ENCODE results near the gene NFKB1. TPM values are rescaled to one million over a fixed set of nuclear protein-coding genes. Genes with fewer than 3 reads are reported as not detected.
"Not testable (repeated sequence)": the region's sequence is repeated elsewhere in the genome, so short reads cannot be mapped to it uniquely, and the experiment has no call there.

NFKB1 gene, protein sequence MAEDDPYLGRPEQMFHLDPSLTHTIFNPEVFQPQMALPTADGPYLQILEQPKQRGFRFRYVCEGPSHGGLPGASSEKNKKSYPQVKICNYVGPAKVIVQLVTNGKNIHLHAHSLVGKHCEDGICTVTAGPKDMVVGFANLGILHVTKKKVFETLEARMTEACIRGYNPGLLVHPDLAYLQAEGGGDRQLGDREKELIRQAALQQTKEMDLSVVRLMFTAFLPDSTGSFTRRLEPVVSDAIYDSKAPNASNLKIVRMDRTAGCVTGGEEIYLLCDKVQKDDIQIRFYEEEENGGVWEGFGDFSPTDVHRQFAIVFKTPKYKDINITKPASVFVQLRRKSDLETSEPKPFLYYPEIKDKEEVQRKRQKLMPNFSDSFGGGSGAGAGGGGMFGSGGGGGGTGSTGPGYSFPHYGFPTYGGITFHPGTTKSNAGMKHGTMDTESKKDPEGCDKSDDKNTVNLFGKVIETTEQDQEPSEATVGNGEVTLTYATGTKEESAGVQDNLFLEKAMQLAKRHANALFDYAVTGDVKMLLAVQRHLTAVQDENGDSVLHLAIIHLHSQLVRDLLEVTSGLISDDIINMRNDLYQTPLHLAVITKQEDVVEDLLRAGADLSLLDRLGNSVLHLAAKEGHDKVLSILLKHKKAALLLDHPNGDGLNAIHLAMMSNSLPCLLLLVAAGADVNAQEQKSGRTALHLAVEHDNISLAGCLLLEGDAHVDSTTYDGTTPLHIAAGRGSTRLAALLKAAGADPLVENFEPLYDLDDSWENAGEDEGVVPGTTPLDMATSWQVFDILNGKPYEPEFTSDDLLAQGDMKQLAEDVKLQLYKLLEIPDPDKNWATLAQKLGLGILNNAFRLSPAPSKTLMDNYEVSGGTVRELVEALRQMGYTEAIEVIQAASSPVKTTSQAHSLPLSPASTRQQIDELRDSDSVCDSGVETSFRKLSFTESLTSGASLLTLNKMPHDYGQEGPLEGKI
- 45.8 TPM for polyA plus RNA-seq (2012; ENCODE audit: insufficient read depth, insufficient read length)

DNA sequence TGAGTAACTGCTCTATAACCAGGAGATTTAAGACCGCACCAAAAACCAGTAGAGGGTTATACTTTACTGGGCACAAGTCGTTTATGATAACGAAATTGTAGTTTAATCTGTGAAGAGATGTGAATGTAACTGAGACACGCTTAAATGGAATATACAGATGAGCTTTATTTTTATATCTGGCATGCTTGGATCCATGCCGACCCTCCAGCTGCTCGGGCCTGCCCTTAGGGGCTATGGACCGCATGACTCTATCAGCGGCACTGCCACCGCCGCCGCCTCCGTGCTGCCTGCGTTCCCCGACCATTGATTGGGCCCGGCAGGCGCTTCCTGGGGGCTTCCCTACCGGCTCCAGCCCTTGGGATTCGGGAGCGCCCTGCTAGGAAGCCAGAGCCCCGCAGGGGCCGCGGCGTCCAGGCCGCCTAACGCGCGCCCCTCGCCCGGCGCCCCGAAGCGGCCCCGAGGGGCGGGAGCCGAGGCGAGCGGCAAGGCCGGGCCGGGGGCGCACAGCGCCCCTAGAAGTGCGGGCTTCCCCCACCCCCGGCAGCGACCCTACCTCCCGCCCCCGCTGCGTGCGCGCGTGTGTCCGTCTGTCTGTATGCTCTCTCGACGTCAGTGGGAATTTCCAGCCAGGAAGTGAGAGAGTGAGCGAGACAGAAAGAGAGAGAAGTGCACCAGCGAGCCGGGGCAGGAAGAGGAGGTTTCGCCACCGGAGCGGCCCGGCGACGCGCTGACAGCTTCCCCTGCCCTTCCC is at the start of gene NFKB1:
Gene NFKB1 (plus strand): TSS at position 664 of the 751 bp plus-strand sequence. CDS start 24,160 bp downstream, outside the sequence.
- peak within 1 kb of the TSS; percentile 88 for H3K4me3 ChIP-seq (ENCODE audit: low read length)
- peak; percentile 56 for DNase-seq (ENCODE audit: low read depth, low spot score)

DNA sequence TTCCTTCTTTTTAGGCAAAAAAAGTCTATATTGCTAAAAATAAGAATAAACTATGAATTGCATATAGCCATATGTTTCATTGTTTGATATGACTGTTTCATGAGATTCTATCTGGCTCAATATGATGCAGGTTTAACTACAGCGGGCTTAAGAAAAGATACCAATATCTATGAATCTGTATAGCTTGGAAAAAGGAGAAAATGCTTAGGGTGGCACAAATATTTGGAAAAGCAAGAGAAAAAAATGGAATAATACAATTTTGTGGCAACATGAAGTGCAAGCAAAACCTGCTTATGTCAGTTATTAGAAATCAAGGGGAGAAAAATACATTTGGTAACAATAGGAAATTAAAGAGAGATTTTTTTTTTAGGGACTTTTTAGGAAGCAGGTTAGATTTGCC is 48.3 kb upstream of the NFKB1 start:
- DNase-seq (ENCODE audit: low read depth, low spot score) = no peak
- no peak overlapping the region for H3K4me3 ChIP-seq (ENCODE audit: low read length)

DNA sequence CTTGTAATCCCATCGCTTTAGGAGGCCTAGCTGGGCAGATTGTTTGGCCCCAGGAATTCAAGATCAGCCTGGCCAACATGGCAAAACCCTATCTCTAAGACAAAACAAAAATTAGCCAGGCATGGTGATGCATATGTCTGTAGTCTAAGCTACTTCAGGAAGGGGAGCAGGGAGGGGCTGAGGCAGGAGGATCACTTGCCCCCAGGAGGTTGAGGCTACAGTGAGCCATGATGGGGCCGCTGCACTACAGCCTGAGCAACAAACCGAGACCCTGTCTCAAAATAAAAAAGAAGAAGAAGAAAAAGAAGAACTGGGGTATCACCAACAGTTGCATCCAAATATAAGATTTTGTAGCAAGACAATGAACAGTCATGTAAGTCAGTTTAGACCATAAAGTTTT is 47.3 kb upstream of the NFKB1 start:
- no peak for DNase-seq (ENCODE audit: low read depth, low spot score)
- no peak overlapping the region for H3K4me3 ChIP-seq (ENCODE audit: low read length)

DNA sequence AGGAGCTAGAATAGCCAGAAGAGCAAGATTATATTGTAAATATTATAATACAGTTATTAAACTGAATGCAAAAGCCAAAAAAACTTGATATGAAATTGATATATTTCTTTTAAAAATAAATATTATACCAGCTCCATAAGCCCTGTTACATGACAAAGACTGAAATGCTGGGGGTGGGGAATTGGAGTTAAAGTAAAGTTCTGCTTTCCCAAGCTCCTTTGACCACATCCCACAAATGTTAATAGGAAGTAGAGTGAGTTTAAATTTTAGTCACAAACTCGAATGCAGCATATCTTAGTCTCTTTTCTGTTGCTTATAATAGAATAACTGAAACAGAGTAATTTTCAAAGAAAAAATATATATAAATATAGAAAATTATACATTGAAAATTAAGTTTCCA is 46.9 kb upstream of the NFKB1 start:
- H3K4me3 ChIP-seq (ENCODE audit: low read length) = no peak overlapping the region
- DNase-seq (ENCODE audit: low read depth, low spot score) = no peak

DNA sequence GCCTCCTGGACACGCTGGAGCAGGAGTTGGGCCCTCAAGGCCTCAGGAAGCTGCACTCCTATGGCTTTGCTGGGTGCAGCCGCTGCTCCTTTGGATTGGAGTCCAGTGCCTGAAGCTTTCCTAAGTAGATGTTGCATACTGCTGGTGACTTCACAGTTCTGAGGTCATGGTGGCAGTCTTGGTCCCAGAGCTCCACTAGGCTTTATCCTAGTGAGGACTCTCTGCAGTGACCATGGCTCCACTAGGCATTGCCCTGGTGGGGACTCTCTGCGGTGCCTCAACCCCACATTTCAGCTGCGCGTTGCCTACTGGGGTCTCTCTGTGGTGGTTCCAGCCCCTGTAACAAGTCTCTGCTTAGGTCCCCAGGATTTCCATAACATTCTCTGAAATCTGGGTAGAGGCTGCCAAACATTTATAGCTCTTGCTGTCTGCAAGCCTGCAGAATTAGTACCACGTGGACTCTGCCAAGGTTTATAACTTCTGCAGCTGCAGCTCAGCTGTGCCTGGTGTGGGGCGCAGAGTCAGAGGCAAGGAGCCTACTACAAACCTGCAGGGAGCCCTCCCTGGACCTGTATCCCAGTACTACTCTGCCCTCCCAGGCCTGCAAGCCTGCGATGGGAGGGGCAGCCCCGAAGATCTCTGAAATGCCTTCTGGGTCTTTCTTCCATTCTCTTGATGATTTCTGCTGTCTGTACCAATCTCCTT is 46.0 kb upstream of the NFKB1 start:
- H3K4me3 ChIP-seq (ENCODE audit: low read length) = no peak overlapping the region
- DNase-seq (ENCODE audit: low read depth, low spot score) = no peak

DNA sequence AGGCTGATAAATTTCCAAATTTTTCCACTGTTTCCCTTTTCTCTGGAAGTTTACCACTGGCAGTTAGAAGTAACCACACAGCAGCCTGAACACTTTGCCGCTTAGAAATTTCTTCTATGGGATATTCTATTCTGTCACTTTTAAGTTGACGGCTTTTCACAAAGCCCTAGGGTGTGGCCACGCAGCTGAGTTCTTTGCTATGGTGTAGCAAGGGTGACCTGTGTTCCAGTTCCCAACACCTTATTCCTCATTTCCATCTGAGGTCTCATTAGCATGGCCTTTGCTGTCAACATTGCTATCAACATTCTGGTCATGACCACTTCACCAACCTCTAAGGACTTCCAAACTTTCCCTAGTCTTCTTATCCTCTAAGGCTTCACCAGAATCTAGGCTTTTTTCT is 45.4 kb upstream of the NFKB1 start:
- no peak for DNase-seq (ENCODE audit: low read depth, low spot score)
- no peak overlapping the region for H3K4me3 ChIP-seq (ENCODE audit: low read length)

DNA sequence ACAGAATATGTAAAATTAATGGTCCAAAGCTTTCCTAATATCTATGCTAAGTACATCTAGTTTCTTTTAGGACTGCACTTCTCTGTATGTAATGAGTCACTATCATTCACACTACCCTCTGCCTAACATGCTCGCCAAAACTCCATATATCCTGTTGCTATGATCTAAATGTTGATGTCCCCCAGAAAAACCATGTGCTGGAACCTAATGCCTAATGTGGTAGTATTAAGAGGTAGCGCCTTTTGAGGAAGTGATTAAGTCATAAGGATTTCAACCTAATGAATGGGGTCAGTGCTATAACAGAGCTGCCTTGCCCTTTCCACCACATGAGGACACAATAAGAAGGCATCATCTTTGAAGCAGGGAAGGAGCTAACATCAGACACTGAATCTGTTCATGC is 34.9 kb upstream of the NFKB1 start:
- DNase-seq (ENCODE audit: low read depth, low spot score) = no peak
- H3K4me3 ChIP-seq (ENCODE audit: low read length) = no peak overlapping the region

DNA sequence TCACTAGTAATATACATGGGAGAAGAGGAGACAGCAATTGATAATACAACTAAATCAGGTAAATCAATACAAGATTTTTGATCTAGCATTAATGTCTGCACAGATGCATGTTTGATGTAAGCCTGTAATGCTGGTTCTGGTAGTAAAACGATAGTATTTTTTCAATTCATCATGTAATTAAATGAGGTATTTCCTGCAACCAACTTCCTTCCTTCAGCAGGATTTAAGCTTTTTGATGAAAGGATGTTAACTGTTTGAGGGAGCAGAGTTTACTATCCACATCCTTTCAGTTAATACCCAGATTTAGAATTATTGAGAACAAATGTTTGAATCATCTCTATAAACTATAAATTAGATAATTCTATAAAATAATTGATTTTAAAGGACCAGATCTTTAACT is 31.4 kb upstream of the NFKB1 start:
- peak; percentile 79 for DNase-seq (ENCODE audit: low read depth, low spot score)
- no peak overlapping the region for H3K4me3 ChIP-seq (ENCODE audit: low read length)

DNA sequence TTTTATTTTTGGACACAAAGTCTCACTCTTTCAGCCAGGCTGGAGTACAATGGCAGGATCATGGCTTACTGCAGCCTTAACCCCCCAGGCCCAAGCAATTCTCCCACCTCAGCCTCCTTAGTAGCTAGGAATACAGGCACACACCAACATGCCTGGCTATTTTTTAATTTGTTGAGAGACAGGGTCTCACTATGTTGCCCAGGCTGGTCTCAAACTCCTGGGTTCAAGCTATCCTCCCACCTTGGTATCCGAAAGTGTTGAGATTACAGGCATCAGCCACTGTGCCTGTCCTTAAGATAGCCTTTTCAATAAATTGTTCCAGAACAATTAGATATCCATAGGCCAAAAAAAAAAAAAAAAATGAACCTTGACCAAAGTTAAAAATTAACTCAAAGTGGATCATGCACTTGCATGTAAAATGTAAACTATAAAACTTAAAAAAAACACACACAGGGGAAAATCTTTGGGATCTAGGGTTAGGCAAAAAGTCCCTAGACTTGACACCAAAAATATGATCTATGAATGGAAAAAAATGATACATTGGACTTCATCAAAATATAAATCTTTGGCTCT is 28.6 kb upstream of the NFKB1 start:
- DNase-seq (ENCODE audit: low read depth, low spot score) = no peak
- no peak overlapping the region for H3K4me3 ChIP-seq (ENCODE audit: low read length)

DNA sequence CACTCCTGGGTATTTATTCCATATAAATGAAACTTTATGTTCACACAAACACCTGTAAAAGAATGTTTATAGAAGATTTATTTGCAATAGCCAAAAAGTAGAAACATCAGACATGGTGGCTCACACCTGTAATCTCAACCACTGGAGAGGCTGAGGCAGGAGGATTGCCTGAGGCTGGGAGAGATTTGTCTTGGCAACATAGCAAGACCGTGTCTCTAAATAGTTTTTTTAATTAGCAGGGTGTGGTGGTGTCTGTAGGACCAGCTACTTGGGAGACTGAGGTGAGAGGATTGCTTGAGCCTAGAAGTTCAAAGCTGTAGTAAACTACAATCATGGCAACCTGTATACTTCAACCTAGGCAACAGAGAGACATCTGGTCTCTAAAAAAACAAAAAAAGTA is 27.7 kb upstream of the NFKB1 start:
- DNase-seq (ENCODE audit: low read depth, low spot score) = no peak

DNA sequence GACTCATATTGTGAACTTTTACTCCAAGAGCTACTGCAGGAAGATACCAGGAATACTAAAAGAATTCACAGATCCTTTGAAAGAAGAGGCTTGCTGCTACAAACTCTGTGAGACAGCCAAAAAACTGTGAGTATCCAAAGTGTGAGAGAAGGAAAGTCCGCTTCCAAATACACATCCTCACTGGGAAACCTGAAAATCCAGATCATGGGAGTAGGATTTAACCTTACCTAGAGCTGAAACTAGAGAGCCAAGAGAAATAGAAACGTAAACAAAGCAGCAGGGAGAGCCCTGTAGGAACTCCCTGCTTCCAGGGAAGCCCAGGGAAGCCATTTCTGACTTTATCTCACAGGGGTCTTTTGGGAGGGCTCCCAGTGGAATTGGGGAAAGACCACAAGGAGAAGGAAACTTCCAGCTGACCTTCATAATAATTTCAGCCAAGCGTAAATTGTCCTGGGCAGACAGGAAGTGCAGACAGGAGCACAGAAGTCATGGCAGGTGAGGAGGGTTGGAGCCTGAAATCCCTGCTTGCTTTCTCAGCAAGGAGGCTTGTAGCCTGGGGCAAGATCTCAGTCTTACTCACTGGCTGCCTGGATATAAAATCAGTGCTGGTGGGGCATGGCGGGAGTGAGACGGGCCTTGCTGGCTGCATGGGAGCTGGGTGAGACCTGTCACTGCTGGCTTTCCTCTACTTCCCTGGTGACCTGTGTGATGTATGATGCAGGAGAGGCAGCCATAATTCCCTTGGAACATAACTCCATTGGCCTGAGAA is 26.2 kb upstream of the NFKB1 start:
- H3K4me3 ChIP-seq (ENCODE audit: low read length) = no peak overlapping the region
- no peak for DNase-seq (ENCODE audit: low read depth, low spot score)

More for the DNA sequence above, 27.7 kb upstream of the NFKB1 start:
- H3K4me3 ChIP-seq (ENCODE audit: low read length) = no peak overlapping the region

DNA sequence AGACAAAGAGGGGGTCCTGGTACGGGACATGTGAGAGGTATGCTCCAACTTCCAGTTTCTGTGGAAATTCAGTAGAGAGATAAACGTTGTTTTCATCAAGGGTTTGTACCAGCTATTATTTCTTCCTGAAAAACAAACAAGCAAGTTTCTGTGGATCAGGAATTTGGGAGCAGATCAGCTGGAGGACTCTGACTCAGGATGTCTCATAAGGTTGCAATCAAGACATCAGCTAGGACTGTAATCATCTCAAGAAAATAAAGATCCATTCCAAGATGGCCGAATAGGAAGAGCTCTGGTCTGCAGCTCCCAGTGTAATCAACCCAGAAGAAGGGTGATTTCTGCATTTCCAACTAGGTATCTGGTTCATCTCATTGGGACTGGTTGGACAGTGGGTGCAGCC is 23.5 kb upstream of the NFKB1 start:
- H3K4me3 ChIP-seq (ENCODE audit: low read length) = no peak overlapping the region
- no peak for DNase-seq (ENCODE audit: low read depth, low spot score)

DNA sequence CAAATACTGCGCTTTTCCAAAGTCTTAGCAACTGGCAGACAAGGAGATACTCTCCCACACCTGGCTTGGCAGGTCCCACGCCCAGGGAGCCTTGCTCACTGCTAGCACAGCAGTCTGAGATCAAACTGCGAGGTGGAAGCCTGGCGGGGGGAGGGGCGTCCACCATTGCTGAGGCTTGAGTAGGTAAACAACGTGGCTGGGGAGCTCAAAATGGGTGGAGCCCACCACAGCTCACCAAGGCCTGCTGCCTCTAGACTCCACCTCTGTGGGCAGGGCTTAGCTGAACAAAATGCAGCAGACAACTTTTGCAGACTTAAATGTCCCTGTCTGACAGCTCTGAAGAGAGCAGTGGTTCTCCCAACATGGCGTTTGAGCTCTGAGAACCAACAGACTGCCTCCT is 23.0 kb upstream of the NFKB1 start:
- no peak overlapping the region for H3K4me3 ChIP-seq (ENCODE audit: low read length)
- DNase-seq (ENCODE audit: low read depth, low spot score) = no peak

DNA sequence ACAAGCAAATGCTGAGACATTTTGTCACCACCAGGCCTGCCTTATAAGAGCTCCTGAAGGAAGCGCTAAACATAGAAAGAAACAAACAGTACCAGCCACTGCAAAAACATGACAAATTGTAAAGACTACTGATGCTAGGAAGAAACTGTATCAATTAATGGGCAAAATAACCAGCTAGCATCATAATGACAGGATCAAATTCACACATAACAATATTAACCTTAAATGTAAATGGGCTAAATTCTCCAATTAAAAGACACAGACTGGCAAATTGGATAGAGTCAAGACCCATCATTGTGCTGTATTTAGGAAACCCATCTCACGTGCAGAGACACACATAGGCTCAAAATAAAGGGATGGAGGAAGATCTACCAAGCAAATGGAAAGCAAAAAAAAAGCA is 21.3 kb upstream of the NFKB1 start:
- not testable (repeated sequence) for DNase-seq (ENCODE audit: low read depth, low spot score); H3K4me3 ChIP-seq (ENCODE audit: low read length)

DNA sequence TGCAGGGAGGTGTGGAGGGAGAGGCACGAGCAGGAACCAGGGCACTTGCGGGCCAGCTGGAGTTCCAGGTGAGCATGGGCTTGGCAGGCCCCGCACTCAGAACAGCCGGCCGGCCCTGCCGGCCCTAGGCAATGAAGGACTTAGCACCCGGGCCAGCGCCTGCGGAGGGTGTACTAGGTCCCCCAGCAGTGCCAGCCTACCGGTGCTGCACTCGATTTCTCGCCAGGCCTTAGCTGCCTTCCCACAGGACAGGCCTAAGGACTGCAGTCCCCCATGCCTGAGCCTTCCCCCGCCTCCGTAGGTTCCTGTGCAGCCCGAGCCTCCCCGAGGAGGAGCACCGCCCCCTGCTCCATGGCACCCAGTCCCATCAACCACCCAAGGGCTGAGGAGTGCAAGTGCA is 18.0 kb upstream of the NFKB1 start:
- no peak overlapping the region for H3K4me3 ChIP-seq (ENCODE audit: low read length)
- no peak for DNase-seq (ENCODE audit: low read depth, low spot score)

DNA sequence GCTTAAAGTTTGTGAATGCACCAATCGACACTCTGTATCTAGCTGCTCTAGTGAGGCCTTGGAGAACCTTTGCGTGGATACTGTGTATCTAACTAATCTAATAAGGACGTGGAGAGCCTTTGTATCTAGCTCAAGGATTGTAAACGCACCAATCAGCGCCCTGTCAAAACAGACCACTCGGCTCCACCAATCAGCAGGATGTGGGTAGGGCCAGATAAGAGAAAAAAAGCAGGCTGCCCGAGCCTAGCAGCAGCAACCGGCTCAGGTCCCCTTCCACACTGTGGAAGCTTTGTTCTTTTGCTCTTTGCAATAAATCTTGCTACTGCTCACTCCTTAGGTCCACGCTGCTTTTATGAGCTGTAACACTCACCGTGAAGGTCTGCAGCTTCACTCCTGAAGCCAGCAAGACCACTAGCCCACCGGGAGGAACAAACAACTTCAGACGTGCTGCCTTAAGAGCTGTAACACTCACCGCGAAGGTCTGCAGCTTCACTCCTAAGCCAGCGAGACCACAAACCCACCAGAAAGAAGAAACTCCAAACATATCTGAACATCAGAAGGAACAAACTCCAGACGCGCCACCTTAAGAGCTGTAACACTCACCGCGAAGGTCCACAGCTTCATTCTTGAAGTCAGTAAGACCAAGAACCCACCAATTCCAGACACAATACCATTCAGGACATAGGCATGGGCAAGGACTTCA is 17.0 kb upstream of the NFKB1 start:
- peak; percentile 45 for DNase-seq (ENCODE audit: low read depth, low spot score)
- H3K4me3 ChIP-seq (ENCODE audit: low read length) = not testable (repeated sequence)

DNA sequence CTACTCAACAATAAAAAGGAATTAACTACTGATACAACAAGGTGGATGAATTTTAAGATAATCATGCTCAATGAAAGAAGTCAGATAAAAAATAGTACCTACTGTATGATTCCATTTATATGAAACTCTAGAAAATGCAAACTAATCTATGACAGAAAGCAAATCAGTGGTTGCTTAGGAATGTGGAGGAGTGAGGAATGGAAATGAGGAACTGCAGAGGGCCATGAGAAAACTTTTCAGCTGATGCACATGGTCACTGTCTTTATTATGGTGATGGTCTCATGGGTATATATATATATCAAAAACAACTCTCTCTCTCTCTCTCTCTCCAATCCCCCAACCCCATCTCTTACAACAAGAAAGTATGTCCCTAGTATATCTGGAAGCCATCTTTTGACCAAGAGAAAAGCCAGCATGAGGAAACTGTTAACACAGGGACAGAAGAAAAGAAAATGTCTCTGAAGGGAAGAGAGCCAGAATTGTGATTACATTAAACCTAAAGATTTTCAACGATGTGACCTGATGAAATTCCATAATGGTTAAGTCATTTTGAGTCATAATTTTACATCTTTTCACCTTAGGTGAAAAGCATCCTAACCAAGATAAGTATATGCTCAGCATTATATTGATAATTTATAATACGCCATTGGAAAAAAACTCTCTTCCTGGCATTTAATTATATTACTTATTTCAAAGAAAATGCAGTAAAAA is 8.5 kb upstream of the NFKB1 start:
- H3K4me3 ChIP-seq (ENCODE audit: low read length) = no peak overlapping the region
- no peak for DNase-seq (ENCODE audit: low read depth, low spot score)
